ENCODE measurements around the gene SETX. TPM values are rescaled to one million over a fixed set of nuclear protein-coding genes. Genes with fewer than 3 reads are reported as not detected.

SETX gene
- total and polyA plus RNA-seq, 2 donors (not counting 1 experiment from before 2014, with no cell fraction given) = 29.2 to 105 TPM

GRCh38 chr9:132356324-132356924, 1.6 kb upstream of the SETX start:
- TF ChIP-seq CTCF (IDR thresholded peaks at IDR 0.05) = no peak
- no peak for TF ChIP-seq EZH2 (IDR thresholded peaks at IDR 0.05; ENCODE audit: borderline replicate concordance, insufficient read depth, low read depth, low read length, poor library complexity, severe bottlenecking)
- Histone ChIP-seq H3K9me3 (ENCODE audit: control extremely low read depth in 1 of 3, control insufficient read depth in 2 of 3, insufficient read depth in 1 of 3, low read length in 2 of 3) (peaks cover 0 to 17% (median 0%) of the 10 kb centered on the region in 3 donors), H3K36me3 (replicated peaks in 1 of 2; ENCODE audit: control extremely low read depth in 1 of 2, control insufficient read depth in 1 of 2, extremely low read depth in 1 of 2, insufficient read depth in 2 of 2, low read length in 1 of 2) (peaks cover 4 to 25% of the 10 kb centered on the region in 2 experiments), H3K27me3 (replicated peaks in 1 of 4; ENCODE audit: control extremely low read depth in 1 of 4, control insufficient read depth in 3 of 4, insufficient read depth in 4 of 4, low read length in 3 of 4) (no peaks in the 10 kb centered on the region), H4K20me1 (ENCODE audit: control insufficient read depth, insufficient read depth, low read length, poor library complexity, severe bottlenecking) (peaks cover 14% of the 10 kb centered on the region), H3K4me3 (ENCODE audit: control extremely low read depth in 1 of 5, extremely low read depth in 1 of 5, insufficient read depth in 1 of 5, low read depth in 2 of 5, low read length in 4 of 5) (no peak overlapping the region), H3K9ac (ENCODE audit: low read length) (no peak overlapping the region), H3K4me1 (ENCODE audit: control insufficient read depth in 2 of 2, insufficient read depth in 2 of 2, low read length in 2 of 2) (peaks cover 34 to 42% of the 10 kb centered on the region in 2 donors), H3K79me2 (ENCODE audit: control insufficient read depth, insufficient read depth, low read length) (peaks cover 33% of the 10 kb centered on the region), H3K4me2 (replicated peaks; ENCODE audit: low read depth, low read length, poor library complexity, severe bottlenecking) (no peak overlapping the region), H2AFZ (ENCODE audit: insufficient read depth, low read depth, low read length, poor library complexity, severe bottlenecking) (no peak overlapping the region), H3K27ac (ENCODE audit: low read length in 2 of 2) (no peak overlapping the region)
- WGBS (ENCODE audit: insufficient coverage) = 97% methylated on average over 13 of the region's 26 CpGs
- intact Hi-C loops (cut with micrococcal nuclease) = loop anchor here (5.0 kb wide), 1 partner anchor 959 kb away; no protein-coding TSS in a partner anchor
- ATAC-seq (ENCODE audit: low read depth) = no peak
- Mint-ChIP-seq H3K4me1 (peaks cover 46% of the 10 kb centered on the region), H3K4me3 (peak overlapping the region; percentile 54), H3K27me3 (no peaks in the 10 kb centered on the region), H3K27ac (peak overlapping the region; percentile 65), H3K9me3 (ENCODE audit: insufficient read depth) (peaks cover 3% of the 10 kb centered on the region)
- ChIA-PET POLR2A (interaction anchor here (0.6 to 6.3 kb wide), 3 partner anchors 16 to 34 kb away, joined by 3 to 156 read pairs (median 3); no protein-coding TSS in a partner anchor), CTCF (interaction anchor here (2.0 to 10.7 kb wide), 2 partner anchors 26 kb away, joined by 5 to 160 read pairs; no protein-coding TSS in a partner anchor)
- DNase-seq = peak; percentile 46

Data from B cell (primary cell).